Ovary (tissue), 9 donors: Measurements from ENCODE around the gene SORCS3. TPM values are rescaled to one million over a fixed set of nuclear protein-coding genes. Genes with fewer than 3 reads are reported as not detected.

ENCODE experiments used
- DNase-seq, 5 donors: peaks; one replicate each; pipeline ENCODE4 v3.0.0-alpha.2; 2019 to 2020
- H3K27ac ChIP-seq, 2 donors: fragments of 200-600 bp; one replicate each; pipeline versions ENCODE4 v1.5.1 to v1.8.0; 2019 to 2022
- H3K27me3 ChIP-seq: fragments of 200-600 bp; one replicate; pipeline ENCODE4 v1.8.0; 2022
- H3K36me3 ChIP-seq: fragments of 200-600 bp; sonication (generic); one replicate; pipeline ENCODE4 v1.5.1; 2019
- H3K4me1 ChIP-seq: one replicate; pipeline ENCODE4 v1.8.1; 2013; ENCODE audit warnings: mild to moderate bottlenecking, moderate library complexity; ENCODE audit not compliant: insufficient read depth
- H3K4me3 ChIP-seq: fragments of 200-600 bp; sonication (generic); one replicate; pipeline ENCODE4 v1.5.1; 2017
- H3K9me3 ChIP-seq, 2 donors: fragments of 200-600 bp in 1 of 2; sonication (generic) in 1 of 2; one replicate each; pipeline versions ENCODE4 v1.5.1 to v1.8.1; 2013 to 2019; ENCODE audit warnings: mild to moderate bottlenecking in 1 of 2, moderate library complexity in 1 of 2
- CTCF ChIP-seq, 3 donors: fragments of 450-650 bp in 2 of 3; fragments of 200-600 bp in 1 of 3; IDR thresholded peaks; one replicate each; pipeline versions ENCODE4 v1.5.1 to v1.8.0; 2016 to 2022; ENCODE audit warnings: antibody characterized with exemption in 3 of 3, mild to moderate bottlenecking in 1 of 3
- EP300 ChIP-seq: sonication (generic); formaldehyde crosslinking; IDR thresholded peaks from one replicate; pipeline ENCODE4 v1.6.1; 2017; ENCODE audit warnings: antibody characterized with exemption
- POLR2A ChIP-seq: fragments of 450-650 bp; IDR thresholded peaks from one replicate; pipeline ENCODE4 v1.6.1; 2017; ENCODE audit warnings: antibody characterized with exemption, mild to moderate bottlenecking, moderate library complexity
- WGBS, 3 donors: extraction: QIAGEN DNeasy Blood & Tissue Kit in 1 of 3; methylation state at CpG; one replicate each; pipeline versions ENCODE4 v1.1.5 to v1.1.7; 2013 to 2017; 5-methylcytosine and 5-hydroxymethylcytosine counted together
- intact Hi-C, 4 donors: fragments of 100-400 bp; cut with DNase I; formaldehyde crosslinking; loops; one replicate each; pipeline versions ENCODE4 v1.11.0 to v1.15.1; 2022 to 2023
- polyA plus RNA-seq, 2 donors: library from polyadenylated mRNA; stranded (reverse); fragments of 200-250 nt in 1 of 2; fragments of 350-450 nt in 1 of 2; fragmentation: Illumina TruSeq in 1 of 2; extraction: RNeasy Lipid Tissue Mini Kit (QIAGEN cat#74804) in 1 of 2; gene quantifications; one replicate each; pipeline ENCODE4 v1.2.3, GENCODE V29; 2013 to 2014
- total RNA-seq, 7 donors: library from RNA; depleted of rRNA in 2 of 7; stranded (reverse); fragments of >200 nt in 2 of 7; fragmentation: NEBNext Ultra II Directional in 3 of 7; extraction: Animal tissue kit (Norgen Biotek cat#: 25700) in 3 of 7; gene quantifications; one replicate each; pipeline versions ENCODE4 v1.1.0 to v1.2.4, GENCODE V29; 2016 to 2023
- donor health status: DM: no; HTN: no; CAD: no; lungs with moderate emphysema.
- donor health status: DM: no; HTN: no; CAD: no.
- donor health status: Bipolar disorder and iron deficiency.
- donor health status: DM: yes; HTN: yes; CAD: no.
- donor health status: DM: no; HTN: no; CAD: no.
- donor health status: DM: yes; HTN: yes; CAD: no.

The SORCS3 gene
- total and polyA plus RNA-seq, 9 donors, result 0.07 to 4.5 (median 0.79) TPM; not detected in 1

DNA sequence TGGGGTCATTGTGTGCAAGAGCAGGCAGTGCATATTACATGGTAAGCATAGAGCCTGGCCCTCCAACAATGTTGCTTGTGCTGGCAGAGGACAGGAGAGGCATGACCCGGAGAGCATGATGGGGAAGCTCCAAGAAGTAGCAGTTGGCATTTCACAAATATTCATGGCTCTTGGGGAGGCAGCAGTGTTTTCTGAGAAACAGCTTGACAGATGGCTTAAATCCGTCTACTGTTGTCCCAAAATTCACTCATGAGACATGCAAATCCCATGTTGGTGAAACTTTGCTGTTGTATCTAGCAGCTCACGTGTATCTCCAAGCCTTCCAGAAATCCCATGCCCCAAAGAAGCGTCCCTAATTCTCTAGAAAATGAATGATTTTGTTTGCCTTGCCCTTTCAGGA, 487.0 kb downstream of the SORCS3 start:
- TF ChIP-seq EP300 (no peak), CTCF (IDR thresholded peaks at IDR 0.05) (no peak), POLR2A (no peak)
- Histone ChIP-seq H3K27me3 (no peaks in the 10 kb centered on the region), H3K36me3 (no peaks in the 10 kb centered on the region), H3K27ac (no peak overlapping the region), H3K9me3 (no peaks in the 10 kb centered on the region), H3K4me1 (no peaks in the 10 kb centered on the region), H3K4me3 (no peak overlapping the region)
- intact Hi-C loops, result no loop called here
- DNase-seq, result no peak
- 77 to 86% (median 82%) methylated on average over 4 of the region's 4 CpGs for WGBS, 3 donors

- DNase-seq, result no peak
- intact Hi-C loops, result no loop called here
- no peaks in the 10 kb centered on the region for H3K36me3 ChIP-seq
- no peak overlapping the region for H3K27ac ChIP-seq
- no peaks in the 10 kb centered on the region for H3K27me3 ChIP-seq
- TF ChIP-seq CTCF (IDR thresholded peaks at IDR 0.05) (no peak), POLR2A (no peak), EP300 (no peak)
- no peak overlapping the region for H3K4me3 ChIP-seq
- 64 to 66% (median 64%) methylated on average over 3 of the region's 3 CpGs for WGBS, 3 donors
- H3K4me1 ChIP-seq, result no peaks in the 10 kb centered on the region
- H3K9me3 ChIP-seq, result no peaks in the 10 kb centered on the region
Measured at GRCh38 chr10:105138358-105138757, 497.3 kb downstream of the SORCS3 start.

DNA sequence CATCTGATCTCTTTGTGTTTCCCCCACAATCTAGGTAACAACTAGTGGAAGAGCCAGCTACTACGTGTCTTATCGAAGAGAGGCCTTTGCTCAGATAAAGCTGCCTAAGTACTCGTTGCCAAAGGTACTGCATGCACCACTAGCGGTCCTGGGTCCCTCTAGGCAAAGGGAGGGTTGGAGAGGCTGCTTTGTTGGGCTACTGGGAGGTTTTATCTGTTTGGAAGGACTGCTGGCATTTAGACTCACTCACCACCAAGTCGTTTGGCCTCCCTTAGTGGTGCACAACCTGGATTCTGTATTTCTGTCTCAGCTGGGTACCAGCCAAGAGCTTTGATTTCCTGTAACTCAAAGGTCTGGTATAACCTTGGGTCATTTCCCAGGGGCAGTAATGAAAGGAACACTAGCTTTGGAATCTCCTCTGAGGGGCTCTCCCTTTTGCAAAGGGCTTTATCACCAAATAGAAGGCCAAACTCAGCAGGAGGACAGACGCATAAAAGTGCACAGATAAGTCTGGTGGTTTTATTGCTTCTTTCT, 498.3 kb downstream of the SORCS3 start:
- 13 to 23% (median 22%) methylated on average over 6 of the region's 6 CpGs for WGBS, 3 donors
- Histone ChIP-seq H3K36me3 (no peaks in the 10 kb centered on the region), H3K4me1 (no peaks in the 10 kb centered on the region), H3K27ac (no peak overlapping the region), H3K4me3 (no peak overlapping the region), H3K9me3 (no peaks in the 10 kb centered on the region), H3K27me3 (no peaks in the 10 kb centered on the region)
- DNase-seq, result no peak
- intact Hi-C loops, result no loop called here
- TF ChIP-seq POLR2A (no peak), CTCF (IDR thresholded peaks at IDR 0.05) (no peak), EP300 (no peak)

DNA sequence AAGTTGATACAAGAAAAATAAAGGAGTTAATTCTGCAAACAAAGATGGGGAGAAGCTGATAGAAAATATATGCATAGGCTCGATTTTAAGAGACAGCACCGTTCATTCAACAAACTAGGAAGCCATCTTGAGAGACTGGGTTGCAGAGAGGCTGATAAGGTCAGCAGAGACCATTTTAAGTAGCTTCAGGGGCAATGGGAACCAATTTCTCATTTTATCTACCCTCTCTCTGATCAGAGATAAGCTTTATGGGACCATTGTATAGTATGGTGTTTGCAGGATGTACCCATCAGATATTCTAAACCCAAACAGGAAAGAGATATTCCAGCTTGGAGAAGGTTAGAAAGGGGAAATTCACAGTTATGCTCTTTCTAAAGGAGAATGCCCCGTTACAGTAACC, 499.5 kb downstream of the SORCS3 start:
- Histone ChIP-seq H3K27me3 (no peaks in the 10 kb centered on the region), H3K4me1 (no peaks in the 10 kb centered on the region), H3K4me3 (no peak overlapping the region), H3K27ac (no peak overlapping the region), H3K9me3 (no peaks in the 10 kb centered on the region), H3K36me3 (no peaks in the 10 kb centered on the region)
- intact Hi-C loops, result no loop called here
- no peak for DNase-seq
- 85 to 93% (median 89%) methylated on average over 3 of the region's 3 CpGs for WGBS, 3 donors
- TF ChIP-seq CTCF (IDR thresholded peaks at IDR 0.05) (no peak), POLR2A (no peak), EP300 (no peak)
